Left lung (tissue), 10 donors: ENCODE results near the gene RNF146. TPM values are rescaled to one million over a fixed set of nuclear protein-coding genes. Genes with fewer than 3 reads are reported as not detected.
A peak's percentile ranks its signal among the peaks of the same experiment; 100 is the strongest.

Experiments
- ATAC-seq: fragments of 200-7000 bp; cut with Tn5 transposase; one replicate; pipeline ENCODE4 v1.9.1; 2020; ENCODE audit warnings: moderate library complexity
- DNase-seq, 4 donors: peaks; one replicate each; pipeline ENCODE4 v3.0.0-alpha.2; 2013 to 2020
- H3K27ac ChIP-seq, 2 donors: fragments of 200-600 bp; sonication (generic) in 1 of 2; one replicate each; pipeline versions ENCODE4 v1.5.0 to v1.8.0; 2020 to 2021
- H3K27me3 ChIP-seq, 2 donors: fragments of 200-600 bp; sonication (generic) in 1 of 2; one replicate each; pipeline versions ENCODE4 v1.5.0 to v1.8.0; 2020 to 2021
- H3K36me3 ChIP-seq, 2 donors: fragments of 200-600 bp; sonication (generic) in 1 of 2; one replicate each; pipeline versions ENCODE4 v1.5.0 to v1.8.0; 2020 to 2021
- H3K4me1 ChIP-seq, 2 donors: fragments of 200-600 bp; one replicate each; pipeline ENCODE4 v1.8.0; 2021
- H3K4me3 ChIP-seq, 2 donors: fragments of 200-600 bp; sonication (generic) in 1 of 2; one replicate each; pipeline versions ENCODE4 v1.5.0 to v1.8.0; 2020 to 2021; ENCODE audit warnings: mild to moderate bottlenecking in 1 of 2
- H3K9me3 ChIP-seq, 2 donors: fragments of 200-600 bp; sonication (generic) in 1 of 2; one replicate each; pipeline versions ENCODE4 v1.5.0 to v1.8.0; 2020 to 2021
- intact Hi-C, 2 donors: fragments of 100-400 bp; cut with DNase I; formaldehyde crosslinking; loops; one replicate each; pipeline versions ENCODE4 v1.11.2 to v1.14.2; 2022
- polyA plus RNA-seq, 6 donors: library from polyadenylated mRNA; unstranded; fragments of 120-200 nt; gene quantifications; one replicate each; pipeline ENCODE4 v1.2.1, GENCODE V29; 2013; ENCODE audit not compliant: insufficient read length in 6 of 6
- total RNA-seq, 2 donors: library from RNA; stranded (reverse); fragmentation: NEBNext Ultra II Directional; extraction: Animal tissue kit (Norgen Biotek cat#: 25700); gene quantifications; one replicate each; pipeline ENCODE4 v1.2.1, GENCODE V29; 2021
- TF ChIP-seq, protein P1 (sequence below), 2 donors: fragments of 200-600 bp; sonication (generic) in 1 of 2; IDR thresholded peaks; one replicate each; pipeline versions ENCODE4 v1.5.0 to v1.8.0; 2021; ENCODE audit warnings: antibody characterized with exemption in 2 of 2
- donor health status: DM: no; HTN: yes; CAD: no.
- donor health status: DM: no; HTN: no; CAD: no.

The RNF146 gene
- total and polyA plus RNA-seq, 8 donors, result 46.4 to 129 (median 106) TPM

GRCh38 chr6:127249621-127250020 is 17.0 kb upstream of the RNF146 start:
- Histone ChIP-seq H3K27ac (no peak overlapping the region), H3K36me3 (no peaks in the 10 kb centered on the region), H3K27me3 (no peaks in the 10 kb centered on the region), H3K9me3 (no peaks in the 10 kb centered on the region), H3K4me3 (no peak overlapping the region), H3K4me1 (no peaks in the 10 kb centered on the region)
- DNase-seq (no peak), ATAC-seq (no peak)
- intact Hi-C loops, result no loop called here
- TF ChIP-seq, protein P1, sequence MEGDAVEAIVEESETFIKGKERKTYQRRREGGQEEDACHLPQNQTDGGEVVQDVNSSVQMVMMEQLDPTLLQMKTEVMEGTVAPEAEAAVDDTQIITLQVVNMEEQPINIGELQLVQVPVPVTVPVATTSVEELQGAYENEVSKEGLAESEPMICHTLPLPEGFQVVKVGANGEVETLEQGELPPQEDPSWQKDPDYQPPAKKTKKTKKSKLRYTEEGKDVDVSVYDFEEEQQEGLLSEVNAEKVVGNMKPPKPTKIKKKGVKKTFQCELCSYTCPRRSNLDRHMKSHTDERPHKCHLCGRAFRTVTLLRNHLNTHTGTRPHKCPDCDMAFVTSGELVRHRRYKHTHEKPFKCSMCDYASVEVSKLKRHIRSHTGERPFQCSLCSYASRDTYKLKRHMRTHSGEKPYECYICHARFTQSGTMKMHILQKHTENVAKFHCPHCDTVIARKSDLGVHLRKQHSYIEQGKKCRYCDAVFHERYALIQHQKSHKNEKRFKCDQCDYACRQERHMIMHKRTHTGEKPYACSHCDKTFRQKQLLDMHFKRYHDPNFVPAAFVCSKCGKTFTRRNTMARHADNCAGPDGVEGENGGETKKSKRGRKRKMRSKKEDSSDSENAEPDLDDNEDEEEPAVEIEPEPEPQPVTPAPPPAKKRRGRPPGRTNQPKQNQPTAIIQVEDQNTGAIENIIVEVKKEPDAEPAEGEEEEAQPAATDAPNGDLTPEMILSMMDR (IDR thresholded peaks at IDR 0.05), result no peak

- no peak for ATAC-seq
- no peak for DNase-seq
- TF ChIP-seq, protein P1 (IDR thresholded peaks at IDR 0.05), result no peak
- H3K4me3 ChIP-seq, result no peak overlapping the region
- no peaks in the 10 kb centered on the region for H3K36me3 ChIP-seq
- H3K27me3 ChIP-seq, result no peaks in the 10 kb centered on the region
- intact Hi-C loops, result no loop called here
- no peak overlapping the region for H3K27ac ChIP-seq
- H3K4me1 ChIP-seq, result no peaks in the 10 kb centered on the region
- no peaks in the 10 kb centered on the region for H3K9me3 ChIP-seq
Observed at GRCh38 chr6:127255286-127255685, 11.4 kb upstream of the RNF146 start.

DNA sequence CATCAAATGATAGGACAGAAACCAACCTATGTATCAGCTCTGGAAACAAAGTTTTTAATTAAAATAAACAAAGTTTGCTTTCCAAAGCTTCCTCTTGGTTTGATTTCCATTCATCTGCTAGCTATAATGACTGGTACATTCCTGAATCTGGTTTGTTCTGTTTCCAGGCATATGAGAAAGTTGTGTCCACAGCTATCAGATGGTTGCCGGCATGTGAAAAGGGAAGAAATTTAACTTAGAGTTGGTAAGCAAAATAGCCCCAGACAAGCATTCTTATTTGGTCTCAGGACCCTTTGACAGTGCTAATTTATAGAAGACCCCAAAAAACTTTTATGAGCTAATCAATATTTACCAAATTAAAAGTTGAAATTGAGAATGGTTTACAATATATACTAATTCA is 3.8 kb upstream of the RNF146 start:
- no peaks in the 10 kb centered on the region for H3K36me3 ChIP-seq
- no peak overlapping the region for H3K4me3 ChIP-seq
- TF ChIP-seq, protein P1 (IDR thresholded peaks at IDR 0.05), result no peak
- no peaks in the 10 kb centered on the region for H3K27me3 ChIP-seq
- DNase-seq (no peak), ATAC-seq (no peak)
- peaks cover 0 to 9% of the 10 kb centered on the region in 2 donors for H3K4me1 ChIP-seq
- H3K9me3 ChIP-seq, result no peaks in the 10 kb centered on the region
- no peak overlapping the region for H3K27ac ChIP-seq
- intact Hi-C loops, result no loop called here

DNA sequence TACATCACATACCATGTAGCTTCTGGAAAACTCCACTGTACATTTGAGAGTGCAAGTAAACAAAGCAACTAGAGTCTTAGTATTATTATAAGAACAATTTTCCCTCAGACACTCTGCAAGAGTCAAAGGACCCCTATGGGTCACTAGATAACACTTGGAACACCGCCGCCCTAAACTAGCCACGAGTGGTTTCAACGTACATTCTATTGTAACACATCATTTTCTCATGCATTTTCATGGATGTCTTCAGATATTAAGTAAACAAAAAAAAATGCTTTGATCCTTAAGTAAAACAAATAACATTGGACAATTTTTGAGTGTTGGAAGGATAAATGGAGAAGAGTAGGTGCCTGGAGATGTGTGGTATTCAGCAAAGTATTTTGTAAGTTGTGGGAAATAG is 3.2 kb upstream of the RNF146 start:
- H3K4me3 ChIP-seq, result no peak overlapping the region
- no peaks in the 10 kb centered on the region for H3K27me3 ChIP-seq
- intact Hi-C loops, result no loop called here
- H3K27ac ChIP-seq, result no peak overlapping the region
- H3K9me3 ChIP-seq, result no peaks in the 10 kb centered on the region
- TF ChIP-seq, protein P1 (IDR thresholded peaks at IDR 0.05), result no peak
- DNase-seq, result peak in 2 of 4 donors; percentile 55 to 62
- no peak for ATAC-seq
- H3K36me3 ChIP-seq, result no peaks in the 10 kb centered on the region
- peaks cover 0 to 14% of the 10 kb centered on the region in 2 donors for H3K4me1 ChIP-seq

- peak; percentile 64 to 92 (median 74) for DNase-seq
- intact Hi-C loops, result no loop called here
- Histone ChIP-seq H3K4me1 (peaks cover 3 to 40% of the 10 kb centered on the region in 2 donors), H3K36me3 (no peaks in the 10 kb centered on the region), H3K4me3 (peak overlapping the region; percentile 70 to 82), H3K9me3 (no peaks in the 10 kb centered on the region), H3K27ac (peak overlapping the region; percentile 99 to 100), H3K27me3 (no peaks in the 10 kb centered on the region)
- ATAC-seq, result peak; percentile 85
- TF ChIP-seq, protein P1 (IDR thresholded peaks at IDR 0.05), result no peak
Observed at GRCh38 chr6:127266892-127267645, 405 bp downstream of the RNF146 start.
